Mammary epithelial cell (primary cell): ENCODE data around the gene ANGPTL4.

Experiments
- CTCF ChIP-seq, 2 donors: IDR thresholded peaks in 1 of 2; conservative IDR thresholded peaks in 1 of 2; 2 replicates each; pipeline ENCODE4 v1.5.1; 2011 to 2012; ENCODE audit warnings: inconsistent platforms in 2 of 2, low read length in 2 of 2, mild to moderate bottlenecking in 2 of 2, control low read depth in 1 of 2, low read depth in 1 of 2; ENCODE audit not compliant: insufficient read depth in 1 of 2; ENCODE audit errors: extremely low read depth in 1 of 2
- EZH2 ChIP-seq: IDR thresholded peaks from 2 replicates; pipeline ENCODE4 v1.6.1; 2012; ENCODE audit warnings: low read length, inconsistent platforms, borderline replicate concordance

- TF ChIP-seq CTCF (conservative IDR thresholded peaks at IDR 0.05 in 1 of 2, IDR thresholded peaks at IDR 0.05 in 1 of 2; ENCODE audit: extremely low read depth in 1 of 2, insufficient read depth in 1 of 2, low read depth in 1 of 2, low read length in 2 of 2), result no peak
- no peak for TF ChIP-seq EZH2
Measured at GRCh38 chr19:8321986-8322637, 41.8 kb upstream of the ANGPTL4 start.
